ENCODE measurements around the gene KLHDC8A. TPM values are rescaled to one million over a fixed set of nuclear protein-coding genes. Genes with fewer than 3 reads are reported as not detected.

Gene KLHDC8A
- total and polyA plus RNA-seq, 9 of the 15 experiments (the other 6 are each of a cell fraction or from before 2014, with no cell fraction given): 0.01 to 0.54 (median 0.04) TPM; not detected in 6

DNA sequence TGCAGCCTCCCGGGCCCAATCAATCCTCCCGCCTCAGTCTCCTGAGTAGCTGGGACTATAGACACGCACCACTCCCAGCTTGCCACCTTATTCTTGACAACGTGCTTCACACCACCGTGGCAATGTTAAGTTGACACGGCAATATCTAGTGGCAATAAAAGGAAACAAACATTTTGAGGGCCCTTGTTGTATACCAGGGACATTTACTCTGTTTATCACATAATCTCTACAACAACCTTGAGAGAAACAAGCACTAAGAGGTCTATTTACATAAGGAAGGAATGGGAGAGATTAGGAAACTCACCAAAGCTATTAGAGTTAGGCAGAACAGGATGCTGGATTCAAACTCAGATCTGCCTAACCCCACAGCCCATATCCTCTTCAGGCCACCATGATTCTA is 3.1 kb downstream of the KLHDC8A start:
- no TSS peak for BruUV-seq (replicated peaks)

More for the DNA sequence above, 3.1 kb downstream of the KLHDC8A start:
- peaks cover 23% of the 10 kb centered on the region; the same call in 1 of the 2 replicates for H4K20me1 ChIP-seq (replicated peaks; ENCODE audit: control insufficient read depth, insufficient read depth, low read length)
- FAIRE-seq (no peak), DNase-seq (ENCODE audit: extremely low read depth in 1 of 4, low spot score in 3 of 4) (no peak), ATAC-seq (no peak)
- H3K4me2 ChIP-seq (ENCODE audit: insufficient read depth, low read length): no peak overlapping the region
- 1% methylated on average over 6 of the region's 6 CpGs for WGBS (ENCODE audit: insufficient coverage, low coverage, missing lambda C conversion rate)
- intact Hi-C loops (cut with micrococcal nuclease) (loop anchor here (1.0 to 10.0 kb wide), 5 partner anchors 18 to 171 kb away; no protein-coding TSS in a partner anchor), in situ Hi-C loops (cut with MboI) (loop anchor here (10.0 kb wide), 1 partner anchor 131 kb away; no protein-coding TSS in a partner anchor)
- ChIA-PET POLR2A (interaction anchor here (0.7 to 1.2 kb wide), 6 partner anchors 8 to 1417 kb away, joined by 3 to 5 read pairs (median 4); no protein-coding TSS in a partner anchor), CTCF (ENCODE audit: low intra/inter-chr PET ratio) (interaction anchor here (0.6 to 1.8 kb wide), 5 partner anchors 18 to 176 kb away, joined by 3 to 11 read pairs (median 3); no protein-coding TSS in a partner anchor)
- no peaks in the 10 kb centered on the region for H3K9me1 ChIP-seq (ENCODE audit: control insufficient read depth, insufficient read depth, low read length)
- H3K4me3 ChIP-seq: no peak overlapping the region
- peaks cover 43 to 74% of the 10 kb centered on the region in 2 experiments for H3K27me3 ChIP-seq (ENCODE audit: control insufficient read depth in 2 of 2, insufficient read depth in 2 of 2, low read length in 2 of 2)
- no peaks in the 10 kb centered on the region for H3K36me3 ChIP-seq (ENCODE audit: control insufficient read depth, insufficient read depth, low read length)
- no peak overlapping the region for H3K27ac ChIP-seq (ENCODE audit: extremely low read depth, low read depth, low read length)
- H3K4me1 ChIP-seq (replicated peaks in 1 of 2; ENCODE audit: control insufficient read depth in 2 of 2, insufficient read depth in 2 of 2, low read length in 2 of 2): peaks cover 0 to 3% of the 10 kb centered on the region in 2 experiments; a peak in 1 of 5 replicates
- H3K79me2 ChIP-seq (ENCODE audit: control insufficient read depth, insufficient read depth, low read length): no peaks in the 10 kb centered on the region
- TF ChIP-seq, protein P1, sequence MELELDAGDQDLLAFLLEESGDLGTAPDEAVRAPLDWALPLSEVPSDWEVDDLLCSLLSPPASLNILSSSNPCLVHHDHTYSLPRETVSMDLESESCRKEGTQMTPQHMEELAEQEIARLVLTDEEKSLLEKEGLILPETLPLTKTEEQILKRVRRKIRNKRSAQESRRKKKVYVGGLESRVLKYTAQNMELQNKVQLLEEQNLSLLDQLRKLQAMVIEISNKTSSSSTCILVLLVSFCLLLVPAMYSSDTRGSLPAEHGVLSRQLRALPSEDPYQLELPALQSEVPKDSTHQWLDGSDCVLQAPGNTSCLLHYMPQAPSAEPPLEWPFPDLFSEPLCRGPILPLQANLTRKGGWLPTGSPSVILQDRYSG (tag; conservative IDR thresholded peaks at IDR 0.05; ENCODE audit: low read depth): no peak
- no peak for TF ChIP-seq STAT5A (IDR thresholded peaks at IDR 0.05; ENCODE audit: borderline replicate concordance, low read length)
- TF ChIP-seq, protein P2, sequence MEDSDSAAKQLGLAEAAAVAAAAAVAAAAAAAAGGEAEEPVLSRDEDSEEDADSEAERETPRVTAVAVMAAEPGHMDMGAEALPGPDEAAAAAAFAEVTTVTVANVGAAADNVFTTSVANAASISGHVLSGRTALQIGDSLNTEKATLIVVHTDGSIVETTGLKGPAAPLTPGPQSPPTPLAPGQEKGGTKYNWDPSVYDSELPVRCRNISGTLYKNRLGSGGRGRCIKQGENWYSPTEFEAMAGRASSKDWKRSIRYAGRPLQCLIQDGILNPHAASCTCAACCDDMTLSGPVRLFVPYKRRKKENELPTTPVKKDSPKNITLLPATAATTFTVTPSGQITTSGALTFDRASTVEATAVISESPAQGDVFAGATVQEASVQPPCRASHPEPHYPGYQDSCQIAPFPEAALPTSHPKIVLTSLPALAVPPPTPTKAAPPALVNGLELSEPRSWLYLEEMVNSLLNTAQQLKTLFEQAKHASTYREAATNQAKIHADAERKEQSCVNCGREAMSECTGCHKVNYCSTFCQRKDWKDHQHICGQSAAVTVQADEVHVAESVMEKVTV (CRISPR knock-in tag; IDR thresholded peaks at IDR 0.05): no peak
- no peak overlapping the region for H2AFZ ChIP-seq (ENCODE audit: low read depth, low read length)
- no peaks in the 10 kb centered on the region for H3K9me3 ChIP-seq (replicated peaks; ENCODE audit: control insufficient read depth, insufficient read depth, low read depth, low read length)
- no peak overlapping the region for H3K9ac ChIP-seq (ENCODE audit: insufficient read depth in 1 of 2, low read depth in 2 of 2, low read length in 2 of 2)
